OCI-LY3 (cell line): ENCODE measurements around the gene C12orf57.
A peak's percentile ranks its signal among the peaks of the same experiment; 100 is the strongest.

Experiments used
- H2AFZ ChIP-seq: fragments of 200-600, 300-600 bp; shearing (Covaris generic); 2 replicates; pipeline ENCODE4 v1.6.0; 2014; ENCODE audit warnings: antibody characterized with exemption, low read depth, low read length
- H3K27ac ChIP-seq: fragments of 200-600, 300-600 bp; sonication (generic); 2 replicates; pipeline ENCODE4 v1.5.1; 2014; ENCODE audit warnings: mild to moderate bottlenecking, low read length, moderate library complexity, mixed read lengths
- H3K27me3 ChIP-seq: fragments of 200-600, 300-600 bp; sonication (generic); 2 replicates; pipeline ENCODE4 v1.6.1; 2014; ENCODE audit warnings: low read depth, low read length, mixed read lengths
- H3K36me3 ChIP-seq: fragments of 200-600, 300-600 bp; sonication (generic); replicated peaks from 2 replicates; pipeline ENCODE3; 2014; ENCODE audit warnings: low read depth, low read length, mixed read lengths
- H3K4me1 ChIP-seq: fragments of 300-600, 200-600 bp; sonication (generic); 2 replicates; pipeline ENCODE4 v1.6.1; 2014; ENCODE audit warnings: low read length, mixed read lengths
- H3K4me2 ChIP-seq: fragments of 200-600, 300-600 bp; sonication (generic); 2 replicates; pipeline ENCODE4 v1.6.1; 2014; ENCODE audit warnings: low read length, mixed read lengths
- H3K4me3 ChIP-seq: fragments of 300-600, 200-600 bp; sonication (generic); 2 replicates; pipeline ENCODE4 v1.5.1; 2014; ENCODE audit warnings: antibody characterized with exemption, mild to moderate bottlenecking, low read length, moderate library complexity
- H3K79me2 ChIP-seq: fragments of 300-600, 200-600 bp; shearing (Covaris generic); 2 replicates; pipeline ENCODE4 v1.6.1; 2014; ENCODE audit warnings: mild to moderate bottlenecking, low read length, mixed read lengths
- H3K9ac ChIP-seq: fragments of 300-600, 200-600 bp; shearing (Covaris generic); 2 replicates; pipeline ENCODE4 v1.6.0; 2014; ENCODE audit warnings: mild to moderate bottlenecking, low read length, moderate library complexity
- H3K9me3 ChIP-seq: fragments of 200-600, 300-600 bp; shearing (Covaris generic); 2 replicates; pipeline ENCODE4 v1.6.1; 2014; ENCODE audit warnings: low read length, mixed read lengths; ENCODE audit not compliant: insufficient read depth
- H4K20me1 ChIP-seq: fragments of 200-600, 300-600 bp; sonication (generic); 2 replicates; pipeline ENCODE4 v1.6.1; 2016; ENCODE audit warnings: low read length, mixed read lengths; ENCODE audit not compliant: insufficient read depth
- EZH2phosphoT487 ChIP-seq: fragments of 200-600 bp; shearing (Covaris generic); IDR thresholded peaks from 2 replicates; pipeline ENCODE4 v1.6.1; 2018; ENCODE audit warnings: antibody characterized with exemption, mixed run types, low read depth
- TF ChIP-seq, protein P1 (sequence below): fragments of 200-600, 300-600 bp; sonication (generic); IDR thresholded peaks from 2 replicates; pipeline ENCODE4 v1.5.1; 2014; ENCODE audit warnings: antibody characterized with exemption, low read length, low read depth

Gene C12orf57

GRCh38 chr12:6953442-6954315, 9.9 kb downstream of the C12orf57 start:
- no peak for TF ChIP-seq EZH2phosphoT487
- TF ChIP-seq, protein P1, sequence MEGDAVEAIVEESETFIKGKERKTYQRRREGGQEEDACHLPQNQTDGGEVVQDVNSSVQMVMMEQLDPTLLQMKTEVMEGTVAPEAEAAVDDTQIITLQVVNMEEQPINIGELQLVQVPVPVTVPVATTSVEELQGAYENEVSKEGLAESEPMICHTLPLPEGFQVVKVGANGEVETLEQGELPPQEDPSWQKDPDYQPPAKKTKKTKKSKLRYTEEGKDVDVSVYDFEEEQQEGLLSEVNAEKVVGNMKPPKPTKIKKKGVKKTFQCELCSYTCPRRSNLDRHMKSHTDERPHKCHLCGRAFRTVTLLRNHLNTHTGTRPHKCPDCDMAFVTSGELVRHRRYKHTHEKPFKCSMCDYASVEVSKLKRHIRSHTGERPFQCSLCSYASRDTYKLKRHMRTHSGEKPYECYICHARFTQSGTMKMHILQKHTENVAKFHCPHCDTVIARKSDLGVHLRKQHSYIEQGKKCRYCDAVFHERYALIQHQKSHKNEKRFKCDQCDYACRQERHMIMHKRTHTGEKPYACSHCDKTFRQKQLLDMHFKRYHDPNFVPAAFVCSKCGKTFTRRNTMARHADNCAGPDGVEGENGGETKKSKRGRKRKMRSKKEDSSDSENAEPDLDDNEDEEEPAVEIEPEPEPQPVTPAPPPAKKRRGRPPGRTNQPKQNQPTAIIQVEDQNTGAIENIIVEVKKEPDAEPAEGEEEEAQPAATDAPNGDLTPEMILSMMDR = no peak
- H3K4me2 ChIP-seq = peak overlapping the region; percentile 94
- H3K4me1 ChIP-seq = peaks cover 52% of the 10 kb centered on the region
- peaks cover 19% of the 10 kb centered on the region for H3K36me3 ChIP-seq
- H3K79me2 ChIP-seq = peaks cover 14% of the 10 kb centered on the region
- H3K9ac ChIP-seq = peak overlapping the region; percentile 87
- peaks cover 4% of the 10 kb centered on the region; the same call in 1 of the 2 replicates for H4K20me1 ChIP-seq
- H2AFZ ChIP-seq = no peak overlapping the region
- peak overlapping the region; percentile 58 for H3K27ac ChIP-seq
- no peaks in the 10 kb centered on the region for H3K27me3 ChIP-seq
- peak overlapping the region; percentile 84 for H3K4me3 ChIP-seq
- H3K9me3 ChIP-seq = no peaks in the 10 kb centered on the region

- no peaks in the 10 kb centered on the region for H3K27me3 ChIP-seq
- peak overlapping the region; percentile 84 for H3K4me3 ChIP-seq
- H3K9ac ChIP-seq = no peak overlapping the region; the same call in 1 of the 2 replicates
- no peaks in the 10 kb centered on the region for H3K9me3 ChIP-seq
- no peak overlapping the region for H2AFZ ChIP-seq
- H3K4me1 ChIP-seq = peaks cover 54% of the 10 kb centered on the region
- TF ChIP-seq, protein P1 = no peak
- no peak for TF ChIP-seq EZH2phosphoT487
- peak overlapping the region; percentile 94 for H3K4me2 ChIP-seq
- H3K27ac ChIP-seq = 0 out of 2 replicates have a peak overlapping the region, but pooled peaks have one; percentile 58
- peaks cover 14% of the 10 kb centered on the region for H3K79me2 ChIP-seq
- H4K20me1 ChIP-seq = peaks cover 4% of the 10 kb centered on the region; the same call in 1 of the 2 replicates
- peaks cover 19% of the 10 kb centered on the region for H3K36me3 ChIP-seq
These were observed 10.7 kb downstream of the C12orf57 start for GRCh38 chr12:6954316-6955107.

GRCh38 chr12:6955108-6956020, 11.5 kb downstream of the C12orf57 start:
- Histone ChIP-seq H3K4me1 (peaks cover 58% of the 10 kb centered on the region), H2AFZ (no peak overlapping the region), H3K79me2 (peaks cover 14% of the 10 kb centered on the region), H3K9me3 (no peaks in the 10 kb centered on the region), H3K36me3 (peaks cover 21% of the 10 kb centered on the region), H3K9ac (no peak overlapping the region), H4K20me1 (peaks cover 4% of the 10 kb centered on the region; the same call in 1 of the 2 replicates), H3K27ac (no peak overlapping the region), H3K4me3 (no peak overlapping the region), H3K27me3 (no peaks in the 10 kb centered on the region), H3K4me2 (no peak overlapping the region)
- TF ChIP-seq, protein P1 = no peak
- no peak for TF ChIP-seq EZH2phosphoT487
